HG02759 (cell line): Measurements from ENCODE around the gene KCNMA1.

Experiments
- ATAC-seq: cut with Tn5 transposase; IDR thresholded peaks from one replicate; pipeline ENCODE4 v1.9.1; 2021; ENCODE audit warnings: mild to moderate bottlenecking, moderate library complexity; ENCODE audit not compliant: unreplicated experiment

The KCNMA1 gene

DNA sequence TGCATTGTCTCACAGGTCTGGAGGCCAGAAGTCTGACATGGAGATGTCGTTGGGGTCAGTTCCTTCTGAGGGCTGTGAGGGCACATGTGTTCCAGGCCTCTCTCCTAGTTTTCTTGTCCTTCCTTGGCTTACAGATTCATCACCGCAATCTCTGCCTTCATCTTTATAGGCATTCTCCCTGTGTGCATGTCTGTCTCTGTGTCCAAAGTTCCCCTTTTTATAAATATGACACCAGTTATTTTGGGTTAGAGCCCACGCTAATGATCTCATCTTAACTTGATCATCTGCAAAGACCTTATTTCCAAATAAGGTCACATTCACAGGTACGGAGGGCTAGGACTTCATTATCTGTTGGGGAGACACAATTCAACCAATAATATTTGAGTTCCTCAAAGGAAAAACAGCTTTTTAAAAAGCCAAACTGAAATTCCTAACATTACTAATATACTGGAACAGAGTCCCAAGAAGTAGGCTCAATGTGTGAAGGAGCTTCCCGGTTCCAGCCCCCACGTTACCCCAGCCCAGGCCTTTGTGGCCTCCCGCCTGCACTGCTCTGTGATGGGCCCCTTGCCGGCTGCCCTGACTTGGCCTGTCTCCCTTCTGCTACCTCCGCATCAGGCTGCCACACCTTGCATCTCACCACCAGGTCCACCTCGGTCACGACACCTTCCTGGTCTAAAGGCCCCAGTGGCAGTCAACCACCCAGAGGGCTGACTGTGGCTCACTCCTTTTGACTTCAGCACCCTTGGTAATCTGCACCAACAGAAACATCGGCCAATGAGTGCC, 142.7 kb downstream of the KCNMA1 start:
- ATAC-seq: no peak

- ATAC-seq: no peak
Observed at GRCh38 chr10:77494327-77494726, 143.3 kb downstream of the KCNMA1 start.

DNA sequence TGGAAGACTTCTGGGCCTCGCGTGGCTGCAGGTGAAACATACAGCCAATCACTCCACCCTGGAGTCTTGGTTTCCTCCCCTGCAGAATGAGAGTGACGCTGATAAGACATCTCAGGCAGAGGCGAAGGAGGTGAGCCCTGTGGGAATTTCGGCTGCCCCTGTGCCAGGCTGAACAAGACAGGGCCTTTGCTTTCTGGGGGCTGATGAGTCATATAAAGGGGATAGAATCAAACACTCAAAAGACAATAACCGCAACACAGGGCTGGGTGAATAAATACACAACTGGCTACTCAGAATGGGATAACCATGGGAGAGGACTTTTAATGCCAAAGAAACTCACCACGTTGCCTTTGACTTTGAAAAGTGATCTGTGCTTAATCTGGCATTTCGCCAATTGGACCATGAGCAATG, 143.8 kb downstream of the KCNMA1 start:
- peak; percentile 50 for ATAC-seq

DNA sequence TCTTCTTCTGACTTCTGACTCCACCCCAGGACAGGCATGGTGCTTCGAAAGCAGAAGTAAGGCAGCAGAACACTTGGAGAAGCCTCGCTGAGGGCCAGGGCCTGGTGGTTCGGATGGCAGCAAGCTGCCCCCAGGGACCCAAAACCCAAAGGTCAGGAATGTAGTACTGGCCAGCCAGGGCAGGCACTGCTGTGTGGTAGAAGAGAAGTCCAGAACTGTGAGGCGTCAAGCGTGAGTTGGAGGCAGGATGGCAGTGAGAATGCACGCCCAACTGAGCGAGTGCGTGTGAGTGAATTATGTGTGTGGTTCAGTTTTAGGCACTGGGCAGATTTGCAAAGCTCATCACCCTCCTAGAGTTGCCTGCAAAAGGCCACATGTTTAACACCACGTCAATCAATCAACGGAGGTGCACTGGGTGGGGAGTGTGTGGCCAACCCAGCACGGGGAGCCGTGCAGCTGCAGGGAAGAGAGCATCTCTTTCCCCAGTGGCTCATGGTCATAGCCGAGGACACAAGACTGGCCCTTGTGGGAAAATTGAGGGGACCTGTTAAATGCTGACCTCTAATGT, 144.3 kb downstream of the KCNMA1 start:
- peak; percentile 21 for ATAC-seq

DNA sequence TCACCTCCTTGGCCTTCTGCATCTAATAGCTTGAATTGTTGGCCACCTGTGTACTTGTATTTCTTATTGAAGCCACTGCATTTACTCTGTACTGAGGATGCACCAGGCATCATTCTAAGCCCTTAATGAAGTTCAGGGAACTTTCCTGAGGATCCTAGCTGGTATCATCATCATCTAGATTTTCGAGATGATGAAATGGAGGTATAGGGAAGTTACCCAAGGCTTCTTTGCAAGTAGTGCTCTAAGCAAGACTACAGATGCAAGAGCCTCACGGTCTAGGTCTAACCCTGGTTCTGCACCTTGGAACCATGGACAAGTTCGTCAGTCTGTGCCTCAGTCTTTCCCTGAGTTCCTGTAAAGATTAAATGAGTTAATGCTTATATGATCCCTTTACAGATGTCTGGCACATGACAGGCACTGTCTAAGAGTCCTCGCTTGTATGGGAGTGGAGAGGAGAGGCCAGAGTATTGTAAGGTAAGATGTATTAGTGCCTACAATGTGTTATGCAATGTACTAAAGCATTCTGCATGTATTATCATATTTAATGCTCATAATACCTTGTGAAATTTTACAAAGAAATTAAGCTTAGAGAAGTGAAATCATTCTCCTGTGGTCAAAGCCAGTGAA, 145.1 kb downstream of the KCNMA1 start:
- ATAC-seq: no peak

DNA sequence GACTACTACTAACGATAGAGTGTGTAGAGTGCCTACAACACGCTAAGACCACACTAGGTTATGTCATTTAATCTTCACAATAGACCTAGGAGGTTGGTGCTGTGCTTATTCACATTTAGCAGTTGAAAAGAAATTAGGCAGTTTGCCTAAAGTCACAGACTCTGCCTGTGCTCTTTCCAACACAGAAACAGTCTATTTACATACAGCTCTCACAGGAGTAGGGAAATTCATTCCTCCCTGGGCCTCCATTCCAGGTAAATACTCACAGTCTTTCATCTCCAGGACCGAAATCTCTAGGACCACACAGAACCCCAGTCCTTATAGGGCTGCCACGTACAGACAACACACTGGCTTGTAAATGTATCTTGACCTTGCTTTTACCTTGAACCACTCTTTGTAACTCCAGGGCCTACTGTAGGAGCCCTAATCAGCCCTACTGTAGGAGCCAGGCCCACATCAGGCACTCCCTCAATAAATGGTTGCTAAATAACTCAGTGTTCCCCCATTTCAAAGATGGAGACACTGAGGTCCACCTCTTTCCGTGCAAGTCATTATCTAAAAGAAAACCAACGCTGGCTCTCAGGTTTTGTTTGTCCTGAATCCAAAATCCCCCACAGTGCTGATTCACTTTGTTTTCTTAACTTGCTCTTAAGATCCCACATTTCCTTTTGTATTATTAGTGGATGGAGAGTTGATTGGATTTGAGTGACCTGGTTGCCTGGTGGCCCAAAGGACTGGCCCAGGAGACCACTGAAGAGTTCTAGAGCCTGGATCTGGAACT, 146.9 kb downstream of the KCNMA1 start:
- ATAC-seq: no peak

- no peak for ATAC-seq
Observed at GRCh38 chr10:77486517-77486916, 151.1 kb downstream of the KCNMA1 start.

- ATAC-seq: no peak
Observed at GRCh38 chr10:77485847-77486246, 151.8 kb downstream of the KCNMA1 start.

DNA sequence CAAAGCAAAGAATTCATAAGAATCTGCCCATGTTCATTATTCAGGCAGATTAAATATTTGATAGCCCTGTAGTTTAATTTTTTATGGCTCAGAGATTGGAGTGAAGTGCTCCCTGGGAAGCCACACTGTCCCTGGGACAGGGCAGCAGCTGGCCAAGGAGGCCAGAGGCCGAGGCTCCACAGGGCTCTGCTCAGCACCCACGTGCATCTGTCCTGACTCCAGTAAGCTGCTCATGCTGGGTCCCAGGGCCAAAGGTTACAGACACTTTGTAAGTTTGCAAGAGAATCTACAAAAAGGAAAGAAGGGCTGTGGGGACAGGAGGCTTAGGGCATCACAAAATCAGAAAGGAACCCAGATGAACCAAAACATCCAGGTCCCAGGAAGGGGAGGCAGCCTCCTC, 155.5 kb downstream of the KCNMA1 start:
- ATAC-seq: no peak

DNA sequence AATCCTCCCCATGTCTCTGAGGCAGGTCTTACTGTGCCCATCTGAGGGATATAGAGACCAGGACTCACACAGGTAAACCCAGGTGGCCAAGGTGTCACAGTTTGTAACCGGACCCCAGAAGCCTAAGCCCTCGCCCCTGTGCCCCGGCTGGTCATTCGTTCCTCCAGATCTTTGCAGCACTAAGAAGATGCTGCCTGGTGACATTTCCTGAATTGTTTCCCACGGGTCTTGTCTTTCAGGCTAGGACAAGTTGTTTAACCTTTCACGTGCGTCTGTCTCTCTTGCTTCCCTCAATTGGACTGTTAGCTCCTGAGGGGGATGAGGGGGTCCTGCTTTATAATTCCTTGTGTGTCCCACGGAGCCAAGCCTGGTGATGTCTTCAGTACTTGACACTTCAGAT, 158.0 kb downstream of the KCNMA1 start:
- no peak for ATAC-seq

DNA sequence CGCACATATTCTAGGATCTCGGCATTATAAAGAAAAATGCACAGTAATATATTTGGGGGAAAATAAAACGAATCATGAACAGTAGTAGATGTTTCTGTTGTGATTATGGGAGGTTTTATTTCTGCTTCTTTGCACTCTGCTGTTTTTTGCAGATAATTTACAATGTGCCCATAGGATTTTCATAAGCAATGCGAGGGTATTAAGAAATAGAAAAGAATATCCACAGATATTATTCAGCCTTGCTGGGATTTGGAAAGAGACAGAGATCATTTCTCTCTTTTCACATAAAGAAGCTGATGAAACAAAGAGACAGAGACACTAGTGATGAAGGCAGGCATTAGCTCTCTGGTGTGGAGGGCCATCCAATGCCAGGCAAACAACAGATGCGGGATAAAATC, 158.6 kb downstream of the KCNMA1 start:
- no peak for ATAC-seq

GRCh38 chr10:77478247-77478961, 159.2 kb downstream of the KCNMA1 start:
- ATAC-seq: no peak

DNA sequence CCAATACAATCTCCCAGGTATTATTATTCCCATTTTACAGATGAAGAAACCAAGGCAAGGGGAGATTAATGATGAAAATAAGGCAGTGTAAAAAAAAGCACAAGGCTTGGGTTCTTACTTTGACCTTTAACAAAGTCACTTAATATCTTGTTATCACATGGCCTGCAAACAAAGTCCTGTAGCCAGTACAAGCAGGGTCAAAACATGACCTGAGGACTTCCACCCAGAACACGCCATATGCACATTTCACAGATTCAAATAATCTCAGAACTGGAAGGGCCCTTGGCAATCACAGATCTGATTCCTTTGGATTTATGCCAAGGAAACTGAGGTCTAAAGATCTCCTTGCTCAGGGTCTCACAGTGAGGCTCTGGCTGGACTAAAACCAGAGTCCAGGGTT, 162.1 kb downstream of the KCNMA1 start:
- ATAC-seq: no peak

GRCh38 chr10:77474939-77475338, 162.7 kb downstream of the KCNMA1 start:
- no peak for ATAC-seq

- no peak for ATAC-seq
Observed at GRCh38 chr10:77474386-77474785, 163.2 kb downstream of the KCNMA1 start.

DNA sequence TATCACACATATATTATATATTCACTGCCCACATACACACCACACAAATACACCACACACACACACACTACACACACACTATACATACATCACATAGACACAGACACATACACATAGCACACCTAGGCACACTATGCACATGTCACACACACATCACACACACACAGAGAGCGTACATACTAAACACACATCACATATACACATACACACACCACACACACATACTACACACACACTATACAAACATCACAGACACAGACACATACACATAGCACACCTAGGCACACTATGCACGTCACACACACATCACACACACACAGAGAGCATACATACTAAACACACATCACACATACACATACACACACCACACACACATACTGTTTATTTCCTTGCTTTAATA, 165.5 kb downstream of the KCNMA1 start:
- ATAC-seq: no peak

GRCh38 chr10:77471069-77471536, 166.5 kb downstream of the KCNMA1 start:
- no peak for ATAC-seq

- no peak for ATAC-seq
Observed at GRCh38 chr10:77467422-77467963, 170.1 kb downstream of the KCNMA1 start.

DNA sequence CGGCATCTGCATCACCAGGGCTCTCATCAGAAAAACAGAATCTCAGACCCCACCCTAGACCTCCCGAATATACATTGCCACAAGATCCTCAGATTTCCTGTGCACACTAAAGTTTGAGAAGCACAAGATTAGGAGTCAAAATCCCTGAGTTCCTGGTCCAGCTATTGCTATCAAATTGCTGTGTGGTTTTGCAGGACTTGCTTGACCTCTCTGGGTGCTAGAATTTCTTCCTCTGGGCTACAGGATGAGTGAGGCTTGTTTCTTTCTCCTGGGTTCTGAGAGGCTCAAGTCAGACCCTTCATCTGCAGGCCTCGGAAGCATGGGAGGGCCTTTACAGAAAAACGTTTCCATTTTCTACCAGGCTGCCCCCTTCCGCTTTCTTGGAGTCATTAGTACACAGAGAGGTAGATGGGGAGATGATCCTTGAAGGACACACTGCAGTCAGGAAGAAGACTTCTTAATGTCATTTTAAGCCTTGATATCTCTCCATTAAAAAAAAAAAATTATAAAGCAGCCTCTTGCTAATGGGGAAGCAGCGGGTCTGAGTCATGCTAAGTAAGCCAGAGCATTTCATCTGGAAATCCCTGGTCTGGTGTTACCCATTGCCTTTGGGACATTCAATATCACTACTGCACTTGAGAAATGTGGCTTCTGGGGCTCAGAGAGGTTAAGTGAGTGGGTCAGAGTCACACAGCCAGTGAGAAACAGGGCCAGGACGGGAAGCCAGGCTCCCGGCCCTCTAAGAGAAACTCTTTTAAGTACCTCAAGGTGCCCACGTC, 173.5 kb downstream of the KCNMA1 start:
- no peak for ATAC-seq

DNA sequence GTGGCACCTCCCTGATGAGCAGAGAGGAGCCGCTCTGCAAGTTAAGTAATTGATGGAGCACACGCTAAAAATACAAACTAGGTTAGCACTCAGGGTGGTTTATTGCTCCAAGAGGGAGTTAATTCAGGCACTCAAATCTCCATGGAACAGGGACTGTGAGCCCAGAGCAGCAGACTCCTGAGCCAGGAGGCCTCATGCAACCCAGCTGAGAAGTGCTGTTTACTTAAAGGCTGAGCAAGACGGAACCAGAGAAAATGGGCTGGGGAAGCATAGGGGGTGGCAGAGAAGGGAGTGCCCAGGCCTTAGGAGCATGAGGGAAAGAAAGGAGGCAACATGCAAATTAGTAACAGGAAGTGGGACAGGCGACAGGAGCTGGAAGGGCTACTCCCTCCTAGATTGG, 174.1 kb downstream of the KCNMA1 start:
- no peak for ATAC-seq
